ENCODE measurements around the gene CDH2.

CDH2 gene

GRCh38 chr18:27994571-27994970 is 182.4 kb downstream of the CDH2 start:
- DNase-seq (ENCODE audit: low spot score), result no peak

GRCh38 chr18:27991391-27991790 is 185.5 kb downstream of the CDH2 start:
- DNase-seq (ENCODE audit: low spot score), result no peak

- no peak for DNase-seq (ENCODE audit: low spot score)
Observed at GRCh38 chr18:27985832-27986231, 191.1 kb downstream of the CDH2 start.

GRCh38 chr18:27983780-27984179 is 193.2 kb downstream of the CDH2 start:
- DNase-seq (ENCODE audit: low spot score), result no peak

GRCh38 chr18:27976806-27977408 is 200.0 kb downstream of the CDH2 start:
- no peak for DNase-seq (ENCODE audit: low spot score)

GRCh38 chr18:27970321-27970720 is 206.6 kb downstream of the CDH2 start:
- DNase-seq (ENCODE audit: low spot score), result no peak

- no peak for DNase-seq (ENCODE audit: low spot score)
Observed at GRCh38 chr18:27969206-27969605, 207.7 kb downstream of the CDH2 start.

GRCh38 chr18:27967913-27968824 is 208.8 kb downstream of the CDH2 start:
- no peak for DNase-seq (ENCODE audit: low spot score)

GRCh38 chr18:27966881-27967280 is 210.0 kb downstream of the CDH2 start:
- no peak for DNase-seq (ENCODE audit: low spot score)

GRCh38 chr18:27964811-27965210 is 212.1 kb downstream of the CDH2 start:
- no peak for DNase-seq (ENCODE audit: low spot score)

- no peak for DNase-seq (ENCODE audit: low spot score)
Observed at GRCh38 chr18:27959101-27959500, 217.8 kb downstream of the CDH2 start.

- DNase-seq (ENCODE audit: low spot score), result no peak
Observed at GRCh38 chr18:27956001-27956640, 220.8 kb downstream of the CDH2 start.

GRCh38 chr18:27954226-27954625 is 222.7 kb downstream of the CDH2 start:
- DNase-seq (ENCODE audit: low spot score), result peak; percentile 0

- peak; percentile 55 for DNase-seq (ENCODE audit: low spot score)
Observed at GRCh38 chr18:27952741-27953140, 224.2 kb downstream of the CDH2 start.

GRCh38 chr18:27950648-27951228 is 226.2 kb downstream of the CDH2 start:
- DNase-seq (ENCODE audit: low spot score), result no peak

- no peak for DNase-seq (ENCODE audit: low spot score)
Observed at GRCh38 chr18:27948986-27949385, 227.9 kb downstream of the CDH2 start.

GRCh38 chr18:27942706-27943105 is 234.2 kb downstream of the CDH2 start:
- DNase-seq (ENCODE audit: low spot score), result no peak

- DNase-seq (ENCODE audit: low spot score), result no peak
Observed at GRCh38 chr18:27931535-27931934, 245.4 kb downstream of the CDH2 start.

- DNase-seq (ENCODE audit: low spot score), result no peak
Observed at GRCh38 chr18:27922780-27923179, 254.2 kb downstream of the CDH2 start.

GRCh38 chr18:27921904-27922751 is 254.8 kb downstream of the CDH2 start:
- peak; percentile 37 for DNase-seq (ENCODE audit: low spot score)

- no peak for DNase-seq (ENCODE audit: low spot score)
Observed at GRCh38 chr18:27921392-27921791, 255.5 kb downstream of the CDH2 start.

GRCh38 chr18:27920836-27921235 is 256.1 kb downstream of the CDH2 start:
- DNase-seq (ENCODE audit: low spot score), result no peak
